ENCODE data around the gene RNF40. TPM values are rescaled to one million over a fixed set of nuclear protein-coding genes. Genes with fewer than 3 reads are reported as not detected.

RNF40 gene
- polyA plus RNA-seq, 1 donor (not counting 4 experiments of a cell fraction or from before 2014, with no cell fraction given) = 52.7 TPM

DNA sequence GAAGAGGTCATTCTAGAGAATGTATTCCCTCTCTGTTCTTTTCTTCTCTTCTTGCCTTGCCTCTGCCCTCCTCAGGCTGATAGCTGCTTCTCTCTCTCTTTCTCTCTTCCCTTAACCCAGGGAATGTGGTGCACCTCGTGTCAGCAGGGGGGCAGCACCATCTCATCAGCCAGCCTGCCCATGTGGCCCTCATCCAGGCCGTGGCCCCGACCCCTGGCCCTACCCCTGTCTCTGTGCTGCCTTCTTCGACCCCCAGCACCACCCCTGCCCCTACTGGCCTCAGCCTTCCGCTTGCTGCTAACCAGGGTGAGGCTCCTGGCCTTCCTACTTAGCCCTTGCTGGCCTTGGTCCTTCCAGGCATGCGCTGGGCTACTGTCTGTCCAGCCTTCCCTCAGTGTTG, 39.7 kb upstream of the RNF40 start:
- TF ChIP-seq, protein P1, sequence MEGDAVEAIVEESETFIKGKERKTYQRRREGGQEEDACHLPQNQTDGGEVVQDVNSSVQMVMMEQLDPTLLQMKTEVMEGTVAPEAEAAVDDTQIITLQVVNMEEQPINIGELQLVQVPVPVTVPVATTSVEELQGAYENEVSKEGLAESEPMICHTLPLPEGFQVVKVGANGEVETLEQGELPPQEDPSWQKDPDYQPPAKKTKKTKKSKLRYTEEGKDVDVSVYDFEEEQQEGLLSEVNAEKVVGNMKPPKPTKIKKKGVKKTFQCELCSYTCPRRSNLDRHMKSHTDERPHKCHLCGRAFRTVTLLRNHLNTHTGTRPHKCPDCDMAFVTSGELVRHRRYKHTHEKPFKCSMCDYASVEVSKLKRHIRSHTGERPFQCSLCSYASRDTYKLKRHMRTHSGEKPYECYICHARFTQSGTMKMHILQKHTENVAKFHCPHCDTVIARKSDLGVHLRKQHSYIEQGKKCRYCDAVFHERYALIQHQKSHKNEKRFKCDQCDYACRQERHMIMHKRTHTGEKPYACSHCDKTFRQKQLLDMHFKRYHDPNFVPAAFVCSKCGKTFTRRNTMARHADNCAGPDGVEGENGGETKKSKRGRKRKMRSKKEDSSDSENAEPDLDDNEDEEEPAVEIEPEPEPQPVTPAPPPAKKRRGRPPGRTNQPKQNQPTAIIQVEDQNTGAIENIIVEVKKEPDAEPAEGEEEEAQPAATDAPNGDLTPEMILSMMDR (optimal IDR thresholded peaks at IDR 0.05 in 1 of 3, IDR thresholded peaks at IDR 0.05 in 1 of 3, conservative IDR thresholded peaks at IDR 0.05 in 1 of 3; ENCODE audit: extremely low read depth in 1 of 3, insufficient read depth in 2 of 3, low read length in 3 of 3) = peak; percentile 7 to 39 (median 10)
- TF ChIP-seq EZH2 (IDR thresholded peaks at IDR 0.05; ENCODE audit: low read length) = no peak

DNA sequence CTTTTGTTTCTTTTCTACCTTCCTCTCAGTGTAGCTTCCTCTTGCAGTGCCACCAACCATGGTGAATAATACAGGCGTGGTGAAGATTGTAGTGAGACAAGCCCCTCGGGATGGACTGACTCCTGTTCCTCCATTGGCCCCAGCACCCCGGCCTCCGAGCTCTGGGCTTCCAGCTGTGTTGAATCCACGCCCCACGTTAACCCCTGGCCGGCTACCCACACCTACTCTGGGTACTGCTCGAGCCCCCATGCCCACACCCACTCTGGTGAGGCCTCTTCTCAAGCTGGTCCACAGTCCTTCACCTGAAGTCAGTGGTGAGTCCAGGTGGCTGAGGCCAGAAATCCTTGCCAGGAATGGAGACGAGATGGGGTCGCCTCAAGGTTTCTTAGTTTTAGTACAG, 39.2 kb upstream of the RNF40 start:
- no peak for FAIRE-seq
- Histone ChIP-seq H3K9me3 (ENCODE audit: control insufficient read depth, low read depth, low read length) (no peaks in the 10 kb centered on the region), H3K79me2 (ENCODE audit: control insufficient read depth, insufficient read depth, low read length) (peaks cover 45% of the 10 kb centered on the region), H2AFZ (ENCODE audit: control insufficient read depth, low read length) (no peak overlapping the region), H3K27me3 (ENCODE audit: control insufficient read depth, extremely low read depth, insufficient read depth, low read length) (no peaks in the 10 kb centered on the region), H4K20me1 (ENCODE audit: control insufficient read depth, extremely low read depth, insufficient read depth, low read length) (no peaks in the 10 kb centered on the region), H3K4me1 (ENCODE audit: control insufficient read depth, extremely low read depth, insufficient read depth, low read length) (no peaks in the 10 kb centered on the region), H3K4me3 (ENCODE audit: control insufficient read depth in 2 of 3, extremely low read depth in 1 of 3, insufficient read depth in 2 of 3, low read depth in 1 of 3, low read length in 3 of 3) (no peak overlapping the region), H3K9ac (ENCODE audit: control insufficient read depth, extremely low read depth, insufficient read depth, low read length) (no peak overlapping the region), H3K4me2 (ENCODE audit: control insufficient read depth, extremely low read depth, insufficient read depth, low read depth, low read length) (no peak overlapping the region), H3K36me3 (ENCODE audit: control insufficient read depth in 2 of 2, extremely low read depth in 1 of 2, insufficient read depth in 2 of 2, low read length in 2 of 2) (peaks cover 50 to 53% of the 10 kb centered on the region in 2 experiments), H3K9me1 (ENCODE audit: control insufficient read depth, extremely low read depth, insufficient read depth, low read length) (no peaks in the 10 kb centered on the region), H3K27ac (ENCODE audit: control insufficient read depth, insufficient read depth, low read length) (no peak overlapping the region)
- DNase-seq (ENCODE audit: low read depth, low spot score) = no peak
- dilution Hi-C loops (cut with MboI; ENCODE audit: extremely low pct_ligation_motif_present, low sequenced_read_pairs) = no loop called here
- TF ChIP-seq, protein P1 (optimal IDR thresholded peaks at IDR 0.05 in 1 of 3, IDR thresholded peaks at IDR 0.05 in 1 of 3, conservative IDR thresholded peaks at IDR 0.05 in 1 of 3; ENCODE audit: extremely low read depth in 1 of 3, insufficient read depth in 2 of 3, low read length in 3 of 3) = no peak
- TF ChIP-seq EZH2 (IDR thresholded peaks at IDR 0.05; ENCODE audit: low read length) = no peak

More for the DNA sequence above, 39.7 kb upstream of the RNF40 start:
- no peaks in the 10 kb centered on the region for H3K4me1 ChIP-seq (ENCODE audit: control insufficient read depth, extremely low read depth, insufficient read depth, low read length)
- H3K79me2 ChIP-seq (ENCODE audit: control insufficient read depth, insufficient read depth, low read length) = peaks cover 47% of the 10 kb centered on the region
- no peak for FAIRE-seq
- H3K9me3 ChIP-seq (ENCODE audit: control insufficient read depth, low read depth, low read length) = no peaks in the 10 kb centered on the region
- H3K4me3 ChIP-seq (ENCODE audit: control insufficient read depth in 2 of 3, extremely low read depth in 1 of 3, insufficient read depth in 2 of 3, low read depth in 1 of 3, low read length in 3 of 3) = no peak overlapping the region
- no peaks in the 10 kb centered on the region for H3K27me3 ChIP-seq (ENCODE audit: control insufficient read depth, extremely low read depth, insufficient read depth, low read length)
- no peak overlapping the region for H3K4me2 ChIP-seq (ENCODE audit: control insufficient read depth, extremely low read depth, insufficient read depth, low read depth, low read length)
- DNase-seq (ENCODE audit: low read depth, low spot score) = no peak
- no peaks in the 10 kb centered on the region for H4K20me1 ChIP-seq (ENCODE audit: control insufficient read depth, extremely low read depth, insufficient read depth, low read length)
- no peak overlapping the region for H3K9ac ChIP-seq (ENCODE audit: control insufficient read depth, extremely low read depth, insufficient read depth, low read length)
- dilution Hi-C loops (cut with MboI; ENCODE audit: extremely low pct_ligation_motif_present, low sequenced_read_pairs) = no loop called here
- H3K9me1 ChIP-seq (ENCODE audit: control insufficient read depth, extremely low read depth, insufficient read depth, low read length) = no peaks in the 10 kb centered on the region
- H2AFZ ChIP-seq (ENCODE audit: control insufficient read depth, low read length) = no peak overlapping the region
- H3K27ac ChIP-seq (ENCODE audit: control insufficient read depth, insufficient read depth, low read length) = no peak overlapping the region
- peaks cover 48 to 55% of the 10 kb centered on the region in 2 experiments for H3K36me3 ChIP-seq (ENCODE audit: control insufficient read depth in 2 of 2, extremely low read depth in 1 of 2, insufficient read depth in 2 of 2, low read length in 2 of 2)

All from keratinocyte (primary cell).